ENCODE results near the gene CCL16. TPM values are rescaled to one million over a fixed set of nuclear protein-coding genes. Genes with fewer than 3 reads are reported as not detected.

CCL16 gene
- polyA plus RNA-seq, 1 donor (not counting 4 experiments of a cell fraction or from before 2014, with no cell fraction given): not detected

- Histone ChIP-seq H4K20me1 (ENCODE audit: control insufficient read depth, extremely low read depth, insufficient read depth, low read length) (no peaks in the 10 kb centered on the region), H2AFZ (ENCODE audit: control insufficient read depth, low read length) (no peak overlapping the region), H3K79me2 (ENCODE audit: control insufficient read depth, insufficient read depth, low read length) (no peaks in the 10 kb centered on the region), H3K9me3 (ENCODE audit: control insufficient read depth, low read depth, low read length) (no peaks in the 10 kb centered on the region), H3K27ac (ENCODE audit: control insufficient read depth, insufficient read depth, low read length) (no peak overlapping the region), H3K9me1 (ENCODE audit: control insufficient read depth, extremely low read depth, insufficient read depth, low read length) (no peaks in the 10 kb centered on the region), H3K4me3 (ENCODE audit: control insufficient read depth in 2 of 3, extremely low read depth in 1 of 3, insufficient read depth in 2 of 3, low read depth in 1 of 3, low read length in 3 of 3) (no peak overlapping the region), H3K4me1 (ENCODE audit: control insufficient read depth, extremely low read depth, insufficient read depth, low read length) (no peaks in the 10 kb centered on the region), H3K27me3 (ENCODE audit: control insufficient read depth, extremely low read depth, insufficient read depth, low read length) (no peaks in the 10 kb centered on the region), H3K36me3 (ENCODE audit: control insufficient read depth in 2 of 2, extremely low read depth in 1 of 2, insufficient read depth in 2 of 2, low read length in 2 of 2) (no peaks in the 10 kb centered on the region), H3K4me2 (ENCODE audit: control insufficient read depth, extremely low read depth, insufficient read depth, low read depth, low read length) (no peak overlapping the region), H3K9ac (ENCODE audit: control insufficient read depth, extremely low read depth, insufficient read depth, low read length) (no peak overlapping the region)
- no peak for TF ChIP-seq EZH2 (IDR thresholded peaks at IDR 0.05; ENCODE audit: low read length)
- TF ChIP-seq CTCF (optimal IDR thresholded peaks at IDR 0.05 in 1 of 3, IDR thresholded peaks at IDR 0.05 in 1 of 3, conservative IDR thresholded peaks at IDR 0.05 in 1 of 3; ENCODE audit: extremely low read depth in 1 of 3, insufficient read depth in 2 of 3, low read length in 3 of 3): no peak
- DNase-seq (ENCODE audit: low read depth, low spot score) (no peak), FAIRE-seq (no peak)
- dilution Hi-C loops (cut with MboI; ENCODE audit: extremely low pct_ligation_motif_present, low sequenced_read_pairs): no loop called here
Observed at GRCh38 chr17:36019423-36019822, 38.1 kb upstream of the CCL16 start.

GRCh38 chr17:36017799-36018198 is 36.5 kb upstream of the CCL16 start, which contains the start of gene CCL23:
CCL23 (minus strand) TSS chr17:36017972; CDS start chr17:36017897, 75 bp downstream.
- Histone ChIP-seq H3K4me2 (ENCODE audit: control insufficient read depth, extremely low read depth, insufficient read depth, low read depth, low read length) (no peak within 1 kb of the TSS), H3K27me3 (ENCODE audit: control insufficient read depth, extremely low read depth, insufficient read depth, low read length) (no peaks in the 10 kb centered on the region), H3K27ac (ENCODE audit: control insufficient read depth, insufficient read depth, low read length) (no peak within 1 kb of the TSS), H3K4me3 (ENCODE audit: control insufficient read depth in 2 of 3, extremely low read depth in 1 of 3, insufficient read depth in 2 of 3, low read depth in 1 of 3, low read length in 3 of 3) (no peak within 1 kb of the TSS), H3K36me3 (ENCODE audit: control insufficient read depth in 2 of 2, extremely low read depth in 1 of 2, insufficient read depth in 2 of 2, low read length in 2 of 2) (no peaks in the 10 kb centered on the region), H3K9me3 (ENCODE audit: control insufficient read depth, low read depth, low read length) (no peaks in the 10 kb centered on the region), H3K9me1 (ENCODE audit: control insufficient read depth, extremely low read depth, insufficient read depth, low read length) (no peaks in the 10 kb centered on the region), H3K9ac (ENCODE audit: control insufficient read depth, extremely low read depth, insufficient read depth, low read length) (no peak within 1 kb of the TSS), H2AFZ (ENCODE audit: control insufficient read depth, low read length) (no peak within 1 kb of the TSS), H4K20me1 (ENCODE audit: control insufficient read depth, extremely low read depth, insufficient read depth, low read length) (no peaks in the 10 kb centered on the region), H3K79me2 (ENCODE audit: control insufficient read depth, insufficient read depth, low read length) (no peaks in the 10 kb centered on the region), H3K4me1 (ENCODE audit: control insufficient read depth, extremely low read depth, insufficient read depth, low read length) (no peaks in the 10 kb centered on the region)
- TF ChIP-seq EZH2 (IDR thresholded peaks at IDR 0.05; ENCODE audit: low read length) (no peak), CTCF (optimal IDR thresholded peaks at IDR 0.05 in 1 of 3, IDR thresholded peaks at IDR 0.05 in 1 of 3, conservative IDR thresholded peaks at IDR 0.05 in 1 of 3; ENCODE audit: extremely low read depth in 1 of 3, insufficient read depth in 2 of 3, low read length in 3 of 3) (no peak)
- FAIRE-seq (no peak), DNase-seq (ENCODE audit: low read depth, low spot score) (no peak)
- dilution Hi-C loops (cut with MboI; ENCODE audit: extremely low pct_ligation_motif_present, low sequenced_read_pairs): no loop called here

Measured in keratinocyte (primary cell).